Measurements from ENCODE around the gene PIMREG.
"Not testable (repeated sequence)": the region's sequence is repeated elsewhere in the genome, so short reads cannot be mapped to it uniquely, and the experiment has no call there.

Gene PIMREG

DNA sequence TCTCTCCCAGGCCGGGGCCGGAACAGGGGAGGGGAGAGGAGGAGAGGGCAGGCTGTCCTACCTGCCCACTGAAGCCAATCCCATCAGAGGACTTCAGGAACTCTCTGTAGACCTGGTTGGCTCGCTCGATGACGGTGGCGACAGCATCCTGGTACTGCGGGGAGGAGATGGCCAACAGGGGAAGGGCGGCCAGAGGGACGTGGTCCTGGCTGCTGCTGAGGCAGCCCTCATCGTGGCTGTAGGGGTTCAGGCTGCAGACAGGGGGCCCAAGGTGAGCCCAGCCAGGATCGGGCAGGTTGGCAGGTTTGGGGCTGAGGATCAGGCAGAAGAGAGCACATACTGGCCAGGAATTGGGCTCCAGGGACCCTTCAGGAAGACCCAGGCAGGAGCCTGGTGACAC lies 34.2 kb downstream of the PIMREG start:
- Histone ChIP-seq H3K4me1 (ENCODE audit: control insufficient read depth, insufficient read depth, low read length) (no peaks in the 10 kb centered on the region), H3K27ac (ENCODE audit: low read depth, low read length) (no peak overlapping the region), H3K4me3 (ENCODE audit: low read length) (no peak overlapping the region), H3K9ac (ENCODE audit: low read length) (no peak overlapping the region), H3K27me3 (ENCODE audit: control insufficient read depth, insufficient read depth, low read length) (peaks cover 2% of the 10 kb centered on the region), H3K36me3 (ENCODE audit: control insufficient read depth, insufficient read depth, low read length) (peaks cover 7% of the 10 kb centered on the region)

DNA sequence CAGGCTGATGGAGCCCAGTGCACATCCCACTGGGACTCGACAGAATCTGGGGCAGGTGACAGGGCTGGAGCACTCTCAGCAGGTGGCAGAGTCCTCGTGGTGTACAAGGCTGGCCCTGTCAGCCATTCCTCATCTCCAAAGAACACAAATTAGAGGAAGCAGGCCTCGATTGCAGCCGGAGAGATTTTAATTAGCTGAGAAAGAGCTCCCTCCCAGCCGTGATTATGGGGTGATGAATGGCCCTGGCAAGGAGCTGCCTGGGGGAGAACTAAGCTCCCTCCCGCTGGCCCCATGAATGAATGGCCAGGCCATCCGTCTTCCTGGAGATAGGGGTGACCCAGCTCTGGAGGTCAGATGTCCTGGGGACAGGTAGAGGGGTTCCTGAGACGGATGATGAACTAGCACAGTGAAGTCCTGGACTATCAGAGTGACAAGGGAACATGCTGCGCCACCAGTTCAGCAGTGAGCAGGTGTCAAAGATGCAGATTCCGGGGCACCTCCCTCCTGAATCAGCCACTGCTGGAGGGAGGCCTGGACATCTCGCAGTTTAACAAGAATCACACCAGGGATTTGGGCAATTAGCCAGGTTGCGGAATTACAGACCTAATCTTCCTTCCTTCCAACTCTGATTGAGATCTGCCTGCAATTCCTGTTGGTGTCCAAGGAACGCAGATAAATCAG lies 35.5 kb downstream of the PIMREG start:
- H3K27ac ChIP-seq (ENCODE audit: low read depth, low read length), result no peak overlapping the region
- peaks cover 2% of the 10 kb centered on the region for H3K27me3 ChIP-seq (ENCODE audit: control insufficient read depth, insufficient read depth, low read length)
- peaks cover 7% of the 10 kb centered on the region for H3K36me3 ChIP-seq (ENCODE audit: control insufficient read depth, insufficient read depth, low read length)
- no peak overlapping the region for H3K4me3 ChIP-seq (ENCODE audit: low read length)
- H3K4me1 ChIP-seq (ENCODE audit: control insufficient read depth, insufficient read depth, low read length), result no peaks in the 10 kb centered on the region
- no peak overlapping the region for H3K9ac ChIP-seq (ENCODE audit: low read length)

DNA sequence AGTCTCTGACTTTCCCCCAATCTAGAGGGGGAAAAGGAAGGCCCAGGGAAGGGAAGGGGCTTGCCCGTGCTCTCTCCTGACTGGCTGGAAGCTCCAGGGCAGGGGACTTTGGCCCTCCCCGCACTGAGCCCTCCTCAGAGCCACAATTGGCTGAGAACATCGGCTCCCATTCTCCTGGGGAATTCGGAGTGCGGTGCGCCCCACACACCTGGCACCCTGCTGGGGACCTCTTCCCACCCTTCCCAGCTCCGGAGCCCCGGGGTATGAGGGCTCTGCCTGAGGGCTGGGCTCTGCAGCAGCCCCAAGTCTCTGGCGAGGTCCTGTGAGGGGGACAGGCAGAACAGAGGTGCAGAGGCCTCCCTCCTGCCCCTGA lies 36.0 kb downstream of the PIMREG start:
- H3K9ac ChIP-seq (ENCODE audit: low read length), result no peak overlapping the region
- H3K27me3 ChIP-seq (ENCODE audit: control insufficient read depth, insufficient read depth, low read length), result peaks cover 2% of the 10 kb centered on the region
- H3K4me3 ChIP-seq (ENCODE audit: low read length), result no peak overlapping the region
- no peaks in the 10 kb centered on the region for H3K4me1 ChIP-seq (ENCODE audit: control insufficient read depth, insufficient read depth, low read length)
- no peak overlapping the region for H3K27ac ChIP-seq (ENCODE audit: low read depth, low read length)
- peaks cover 7% of the 10 kb centered on the region for H3K36me3 ChIP-seq (ENCODE audit: control insufficient read depth, insufficient read depth, low read length)

DNA sequence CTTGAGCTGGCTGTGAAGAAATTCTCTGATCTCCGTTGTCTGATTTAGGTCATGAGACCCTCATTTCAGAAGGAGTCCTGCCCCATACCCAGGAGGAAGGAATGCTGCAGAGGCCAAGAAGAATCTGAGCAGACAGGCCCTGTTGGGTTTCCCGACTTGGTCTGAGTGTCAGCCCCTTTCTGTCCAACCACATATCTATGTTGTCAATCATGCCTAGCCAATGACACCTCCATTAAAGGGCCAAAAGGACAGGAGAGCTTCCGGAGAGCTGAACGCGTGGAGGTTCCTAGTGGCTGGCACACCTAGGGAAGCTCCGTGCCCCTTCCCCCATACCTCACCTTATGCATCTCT lies 37.8 kb downstream of the PIMREG start:
- Histone ChIP-seq H3K36me3 (ENCODE audit: control insufficient read depth, insufficient read depth, low read length) (peaks cover 2% of the 10 kb centered on the region), H3K27me3 (ENCODE audit: control insufficient read depth, insufficient read depth, low read length) (peaks cover 2% of the 10 kb centered on the region), H3K9ac (ENCODE audit: low read length) (no peak overlapping the region), H3K4me1 (ENCODE audit: control insufficient read depth, insufficient read depth, low read length) (no peaks in the 10 kb centered on the region), H3K27ac (ENCODE audit: low read depth, low read length) (no peak overlapping the region), H3K4me3 (ENCODE audit: low read length) (no peak overlapping the region)

DNA sequence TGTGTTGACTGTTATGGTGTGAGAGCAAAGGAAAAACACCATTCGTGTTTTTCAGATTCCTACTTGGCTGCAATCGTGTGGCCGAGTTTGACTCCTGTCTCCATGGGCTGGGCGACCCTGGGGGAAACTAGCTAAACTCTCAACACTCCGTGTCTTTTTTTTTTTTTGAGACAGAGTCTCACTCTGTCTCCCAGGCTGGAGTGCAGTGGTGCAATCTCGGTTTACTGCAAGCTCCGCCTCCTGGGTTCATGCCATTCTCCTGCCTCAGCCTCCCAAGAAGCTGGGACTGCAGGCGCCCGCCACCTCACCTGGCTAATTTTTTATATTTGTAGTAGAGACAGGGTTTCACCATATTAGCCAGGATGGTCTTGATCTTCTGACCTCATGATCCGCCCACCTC lies 38.5 kb downstream of the PIMREG start:
- not testable (repeated sequence) for H3K9ac ChIP-seq (ENCODE audit: low read length); H3K4me3 ChIP-seq (ENCODE audit: low read length); H3K36me3 ChIP-seq (ENCODE audit: control insufficient read depth, insufficient read depth, low read length); H3K27me3 ChIP-seq (ENCODE audit: control insufficient read depth, insufficient read depth, low read length); H3K27ac ChIP-seq (ENCODE audit: low read depth, low read length); H3K4me1 ChIP-seq (ENCODE audit: control insufficient read depth, insufficient read depth, low read length)

DNA sequence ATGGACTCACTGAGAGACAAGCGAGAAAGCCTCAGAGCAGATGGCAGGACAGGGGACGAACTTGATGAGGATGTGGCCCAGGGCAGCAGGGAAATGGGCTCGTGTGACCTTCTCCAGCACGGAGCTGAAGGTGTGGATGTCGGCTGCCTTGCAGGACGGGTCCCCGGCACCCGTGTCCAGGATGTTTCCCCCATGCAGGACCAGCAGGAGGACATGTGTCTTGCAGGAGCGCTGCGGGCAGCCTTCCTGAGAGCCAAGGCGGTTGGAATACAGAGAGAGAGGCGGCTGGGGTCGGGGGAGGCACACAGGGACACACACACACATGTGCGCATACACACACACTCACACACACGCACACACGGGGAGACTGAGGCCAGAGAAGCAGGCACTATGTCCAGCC lies 39.3 kb downstream of the PIMREG start:
- Histone ChIP-seq H3K4me1 (ENCODE audit: control insufficient read depth, insufficient read depth, low read length) (no peaks in the 10 kb centered on the region), H3K36me3 (ENCODE audit: control insufficient read depth, insufficient read depth, low read length) (peaks cover under 1% of the 10 kb centered on the region), H3K9ac (ENCODE audit: low read length) (no peak overlapping the region), H3K27ac (ENCODE audit: low read depth, low read length) (no peak overlapping the region), H3K4me3 (ENCODE audit: low read length) (no peak overlapping the region), H3K27me3 (ENCODE audit: control insufficient read depth, insufficient read depth, low read length) (peaks cover 2% of the 10 kb centered on the region)

DNA sequence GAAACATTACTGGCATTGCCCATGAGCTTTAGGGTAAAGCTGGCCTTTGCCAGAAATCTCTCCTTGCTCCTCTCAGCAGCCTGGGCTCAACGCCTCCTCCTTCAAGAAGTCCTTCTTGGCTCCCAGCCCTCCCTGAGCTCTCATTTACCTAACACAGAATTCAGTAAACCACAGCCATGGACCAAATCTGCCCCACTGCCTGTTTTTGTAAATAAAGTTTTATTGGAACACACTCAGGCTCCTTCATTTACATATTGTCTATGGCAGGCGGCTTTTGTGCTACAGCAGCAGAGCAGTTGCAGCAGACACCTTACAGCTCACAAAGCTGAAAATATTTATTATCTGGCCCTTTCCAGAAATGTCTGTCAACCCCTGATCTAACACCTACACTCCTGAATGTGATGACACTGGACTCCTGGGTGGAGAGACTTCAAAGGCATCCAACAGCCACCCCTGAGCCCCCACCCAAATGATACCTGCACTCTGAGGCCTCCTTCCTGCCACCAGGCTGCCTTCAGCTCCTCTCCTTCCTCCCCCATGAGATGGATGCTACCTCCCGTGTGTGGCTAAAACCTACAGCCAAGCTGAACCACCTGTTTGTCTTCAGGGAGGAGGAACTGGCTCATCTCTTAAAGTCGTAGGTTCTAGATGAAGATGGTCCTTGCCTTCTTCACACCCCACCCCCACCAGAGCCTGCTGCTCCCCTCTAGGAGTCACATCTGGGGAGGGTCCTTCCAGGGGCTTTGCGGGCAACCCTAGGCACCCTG lies 41.6 kb downstream of the PIMREG start:
- Histone ChIP-seq H3K27ac (ENCODE audit: low read depth, low read length) (no peak overlapping the region), H3K4me1 (ENCODE audit: control insufficient read depth, insufficient read depth, low read length) (no peaks in the 10 kb centered on the region), H3K27me3 (ENCODE audit: control insufficient read depth, insufficient read depth, low read length) (peaks cover under 1% of the 10 kb centered on the region), H3K36me3 (ENCODE audit: control insufficient read depth, insufficient read depth, low read length) (no peaks in the 10 kb centered on the region), H3K4me3 (ENCODE audit: low read length) (no peak overlapping the region), H3K9ac (ENCODE audit: low read length) (no peak overlapping the region)

DNA sequence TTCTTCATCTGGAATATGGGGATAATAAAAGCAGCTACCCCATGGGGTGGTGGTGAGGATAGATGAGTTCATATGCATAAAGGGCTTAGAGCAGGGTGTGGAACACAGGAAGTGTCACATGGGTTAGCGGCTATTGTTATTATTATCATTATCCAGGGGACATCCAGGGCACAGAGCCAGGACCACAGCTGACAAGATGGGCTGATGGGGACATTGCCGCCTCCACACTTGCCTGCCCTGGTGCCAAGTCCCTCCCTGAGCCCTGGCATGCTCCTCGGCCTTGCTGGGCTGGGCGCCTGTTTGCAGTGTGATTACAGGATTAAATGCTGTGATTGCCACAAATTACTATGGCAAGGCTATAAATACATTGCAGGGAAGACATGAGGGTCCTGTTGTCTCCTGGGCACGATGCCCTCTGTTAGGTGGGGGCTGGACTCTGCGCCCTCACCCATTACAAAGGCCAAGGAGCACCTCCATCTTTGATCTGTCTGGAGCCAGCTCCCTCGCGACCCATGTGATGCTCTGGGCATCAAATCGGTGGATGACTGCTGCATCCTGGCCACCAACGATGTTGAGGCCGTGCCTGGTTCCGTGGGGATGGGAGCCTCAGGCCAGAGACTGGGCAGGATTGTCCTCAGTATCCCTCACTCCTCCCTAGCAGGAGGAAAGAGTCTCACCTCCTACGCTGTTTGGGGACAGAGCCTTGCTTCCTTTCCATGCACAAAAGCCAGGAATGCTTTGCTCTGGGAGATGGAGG lies 43.2 kb downstream of the PIMREG start:
- Histone ChIP-seq H3K36me3 (ENCODE audit: control insufficient read depth, insufficient read depth, low read length) (no peaks in the 10 kb centered on the region), H3K27ac (ENCODE audit: low read depth, low read length) (no peak overlapping the region), H3K9ac (ENCODE audit: low read length) (no peak overlapping the region), H3K4me3 (ENCODE audit: low read length) (no peak overlapping the region), H3K27me3 (ENCODE audit: control insufficient read depth, insufficient read depth, low read length) (no peaks in the 10 kb centered on the region), H3K4me1 (ENCODE audit: control insufficient read depth, insufficient read depth, low read length) (no peaks in the 10 kb centered on the region)

DNA sequence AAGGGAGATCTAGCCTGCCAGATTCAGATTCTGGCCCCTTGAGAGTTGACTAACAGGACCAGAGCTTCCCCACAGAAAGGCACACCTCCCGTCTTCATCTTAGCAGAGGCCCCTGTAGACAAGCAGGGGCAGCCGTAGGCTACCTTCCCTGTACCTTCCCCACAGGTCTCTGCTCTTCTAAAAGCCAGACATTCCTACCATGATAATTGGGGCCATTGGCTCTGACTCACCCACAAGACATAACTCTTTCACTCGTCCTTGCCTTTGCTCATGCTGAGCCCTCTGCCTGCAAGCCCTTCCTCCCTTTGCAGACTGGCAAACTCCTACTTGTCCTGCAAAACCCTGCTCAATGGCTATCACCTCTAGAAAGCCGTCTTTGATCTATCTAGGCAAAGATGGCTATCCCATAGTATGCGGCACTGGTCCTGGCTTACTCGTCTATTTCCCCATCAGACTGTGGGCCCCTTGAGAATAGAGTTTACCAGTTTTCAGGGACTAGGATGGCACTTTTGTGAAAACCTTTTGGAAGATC lies 43.8 kb downstream of the PIMREG start:
- no peaks in the 10 kb centered on the region for H3K27me3 ChIP-seq (ENCODE audit: control insufficient read depth, insufficient read depth, low read length)

DNA sequence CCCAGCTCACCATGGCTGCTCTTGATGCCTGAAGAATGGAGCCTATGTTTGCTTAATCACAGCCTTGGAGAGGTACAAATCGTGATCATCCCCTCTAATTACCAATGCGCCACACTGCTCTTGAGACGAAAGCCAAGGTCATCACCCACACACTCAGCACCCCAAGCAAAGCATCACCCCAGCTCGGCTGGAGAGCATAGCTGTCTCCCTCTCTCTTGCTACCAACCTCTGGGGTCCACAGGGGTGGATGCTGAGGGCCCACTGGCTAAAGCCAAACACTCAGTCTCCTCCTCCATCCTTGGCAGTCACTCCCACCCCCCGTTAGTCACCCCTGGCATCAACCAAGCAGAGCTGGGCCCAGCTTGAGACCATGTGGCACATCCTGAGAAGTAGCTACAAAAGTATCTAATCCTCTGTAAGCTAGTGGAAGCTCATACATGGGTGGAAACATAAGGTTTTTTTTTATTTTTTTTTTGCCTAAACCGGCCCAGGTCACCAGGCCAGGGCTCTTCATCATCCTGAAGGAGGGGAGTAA lies 44.8 kb downstream of the PIMREG start:
- Histone ChIP-seq H3K27me3 (ENCODE audit: control insufficient read depth, insufficient read depth, low read length) (no peaks in the 10 kb centered on the region), H3K27ac (ENCODE audit: low read depth, low read length) (no peak overlapping the region)

More for the DNA sequence above, 43.8 kb downstream of the PIMREG start:
- no peaks in the 10 kb centered on the region for H3K36me3 ChIP-seq (ENCODE audit: control insufficient read depth, insufficient read depth, low read length)
- H3K27ac ChIP-seq (ENCODE audit: low read depth, low read length), result no peak overlapping the region
- no peaks in the 10 kb centered on the region for H3K4me1 ChIP-seq (ENCODE audit: control insufficient read depth, insufficient read depth, low read length)
- no peak overlapping the region for H3K4me3 ChIP-seq (ENCODE audit: low read length)
- no peak overlapping the region for H3K9ac ChIP-seq (ENCODE audit: low read length)

DNA sequence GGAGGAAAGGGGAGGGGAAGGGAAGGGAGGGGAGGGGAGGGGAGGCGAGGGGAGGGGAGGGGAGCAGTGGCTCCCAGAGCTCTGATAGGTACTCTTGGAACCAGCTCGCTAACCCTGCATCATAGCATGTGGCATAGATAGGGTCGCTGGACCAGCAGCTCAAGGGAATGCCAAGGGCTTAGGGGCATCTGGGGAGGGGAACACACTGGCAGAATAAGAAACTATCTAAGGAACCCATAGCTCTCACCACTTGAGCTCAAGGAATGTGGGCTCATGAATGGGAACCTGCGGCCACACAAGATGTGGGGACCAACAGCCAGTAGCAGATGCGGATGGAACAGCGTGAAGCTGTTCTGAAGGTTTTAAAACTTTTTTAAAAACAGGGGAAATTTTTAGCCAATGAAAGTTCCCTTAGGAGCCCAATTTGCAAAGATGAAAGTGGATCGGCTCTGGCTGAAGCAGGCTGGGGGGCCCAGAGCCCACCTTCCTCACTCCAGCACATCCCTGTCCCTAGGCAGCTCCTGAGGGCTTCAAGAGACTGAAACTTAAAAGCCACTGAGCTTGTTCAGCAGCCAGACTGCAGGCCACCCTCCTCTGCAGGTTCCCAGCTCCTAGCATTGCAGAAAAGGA lies 46.9 kb downstream of the PIMREG start:
- Histone ChIP-seq H3K36me3 (ENCODE audit: control insufficient read depth, insufficient read depth, low read length) (no peaks in the 10 kb centered on the region), H3K4me1 (ENCODE audit: control insufficient read depth, insufficient read depth, low read length) (no peaks in the 10 kb centered on the region), H3K9ac (ENCODE audit: low read length) (no peak overlapping the region), H3K27ac (ENCODE audit: low read depth, low read length) (no peak overlapping the region), H3K4me3 (ENCODE audit: low read length) (no peak overlapping the region), H3K27me3 (ENCODE audit: control insufficient read depth, insufficient read depth, low read length) (no peaks in the 10 kb centered on the region)

More for the DNA sequence above, 44.8 kb downstream of the PIMREG start:
- H3K9ac ChIP-seq (ENCODE audit: low read length), result no peak overlapping the region
- no peak overlapping the region for H3K4me3 ChIP-seq (ENCODE audit: low read length)
- no peaks in the 10 kb centered on the region for H3K4me1 ChIP-seq (ENCODE audit: control insufficient read depth, insufficient read depth, low read length)
- no peaks in the 10 kb centered on the region for H3K36me3 ChIP-seq (ENCODE audit: control insufficient read depth, insufficient read depth, low read length)

Data from rectal smooth muscle tissue (tissue), 1 donor.